HCT116 (cell line): ENCODE data around the gene C20orf204. TPM values are rescaled to one million over a fixed set of nuclear protein-coding genes. Genes with fewer than 3 reads are reported as not detected.
"Not testable (repeated sequence)": the region's sequence is repeated elsewhere in the genome, so short reads cannot be mapped to it uniquely, and the experiment has no call there.

Experiments
- ATAC-seq: fragments of 200-7000 bp; cut with Tn5 transposase; 2 replicates; pipeline ENCODE4 v1.9.1; 2020; ENCODE audit warnings: mild to moderate bottlenecking, moderate library complexity
- BruUV-seq: library from RNA; stranded (reverse); fragments of 400-500 nt; replicated peaks from 2 replicates; lab custom pipeline; 2021; lab: Mats Ljungman, UMichigan
- CTCF ChIA-PET: fragments of 300-600 bp; sonication (Branson Sonifier 250); formaldehyde crosslinking; loops from one replicate; lab custom pipeline; 2021; ENCODE audit warnings: antibody characterized with exemption; lab: Charles Lee
- POLR2A ChIA-PET: fragments of 300-600, 350-600 bp; sonication (Branson Sonifier 250); formaldehyde crosslinking; loops from one replicate; lab custom pipeline; 2021; ENCODE audit warnings: antibody characterized with exemption; lab: Charles Lee
- RAD21 ChIA-PET, 2 experiments: fragments of 300-600 bp; sonication (Branson Sonifier 250); formaldehyde crosslinking; loops; one replicate each; lab custom pipeline; 2023; ENCODE audit warnings: low total read pairs in 2 of 2; ENCODE audit not compliant: uncharacterized antibody in 2 of 2, unreplicated experiment in 2 of 2, low non-redundant PET in 1 of 2; lab: Charles Lee
- DNase-seq: peaks from one replicate; pipeline ENCODE4 v3.0.0-alpha.2; 2010; ENCODE audit warnings: low read depth, low spot score
- H2AFZ ChIP-seq: fragments of 200-600 bp; shearing (Covaris generic), sonication (generic); 2 replicates; pipeline ENCODE4 v1.6.1; 2017; ENCODE audit warnings: low read depth, mixed run types, mixed read lengths, antibody characterized with exemption, low read length; ENCODE audit not compliant: poor library complexity, severe bottlenecking
- H3K27ac ChIP-seq: 2 replicates; pipeline ENCODE4 v1.5.1; 2012; ENCODE audit warnings: low read depth, low read length
- H3K27me3 ChIP-seq: fragments of 200-600 bp; sonication (generic); 2 replicates; pipeline ENCODE4 v1.6.1; 2016; ENCODE audit warnings: mixed run types, low read length, mixed read lengths; ENCODE audit not compliant: insufficient read depth
- H3K36me3 ChIP-seq, 2 experiments: fragments of 200-500 bp in 1 of 2; fragments of 200-600 bp in 1 of 2; sonication (Bioruptor generic) in 1 of 2; sonication (generic) in 1 of 2; 2 replicates each; pipeline versions ENCODE4 v1.5.1 to v1.6.1; 2014 to 2016; ENCODE audit warnings: low read length in 2 of 2, inconsistent platforms in 1 of 2, mixed read lengths in 1 of 2, mixed run types in 1 of 2; ENCODE audit not compliant: insufficient read depth in 2 of 2, control insufficient read depth in 1 of 2
- H3K4me1 ChIP-seq, 2 experiments: fragments of 200-600 bp in 1 of 2; sonication (generic) in 1 of 2; 2 replicates each; pipeline versions ENCODE4 v1.5.1 to v1.6.1; 2012 to 2017; ENCODE audit warnings: low read length in 2 of 2, inconsistent platforms in 1 of 2, mild to moderate bottlenecking in 1 of 2, mixed read lengths in 1 of 2, mixed run types in 1 of 2, moderate library complexity in 1 of 2; ENCODE audit not compliant: insufficient read depth in 2 of 2, control insufficient read depth in 1 of 2
- H3K4me2 ChIP-seq: fragments of 200-600 bp; sonication (generic); 2 replicates; pipeline ENCODE4 v1.6.1; 2017; ENCODE audit warnings: mixed run types, low read length, mixed read lengths
- H3K4me3 ChIP-seq, 2 experiments: fragments of 200-600 bp in 1 of 2; sonication (generic) in 1 of 2; replicated peaks in 1 of 2; 2 replicates each; pipeline ENCODE4 v1.5.1; 2011 to 2016; ENCODE audit warnings: low read length in 2 of 2, control low read depth in 1 of 2, low read depth in 1 of 2, mild to moderate bottlenecking in 1 of 2, mixed read lengths in 1 of 2, mixed run types in 1 of 2
- H3K79me2 ChIP-seq: fragments of 200-600 bp; sonication (generic); 2 replicates; pipeline ENCODE4 v1.6.1; 2017; ENCODE audit warnings: mild to moderate bottlenecking, mixed run types, low read length, moderate library complexity, mixed read lengths; ENCODE audit not compliant: insufficient read depth
- H3K9ac ChIP-seq: fragments of 200-600 bp; sonication (generic); 2 replicates; pipeline ENCODE4 v1.6.1; 2016; ENCODE audit warnings: low read length, mixed read lengths
- H3K9me2 ChIP-seq: fragments of 200-600 bp; sonication (generic), shearing (Covaris generic); 2 replicates; pipeline ENCODE4 v1.6.1; 2017; ENCODE audit warnings: mixed run types, mild to moderate bottlenecking, moderate library complexity; ENCODE audit not compliant: insufficient read depth
- H3K9me3 ChIP-seq, 2 experiments: fragments of 200-500 bp in 1 of 2; fragments of 200-600 bp in 1 of 2; sonication (Bioruptor generic) in 1 of 2; sonication (generic) in 1 of 2; 2 replicates each; pipeline ENCODE4 v1.6.1; 2014 to 2017; ENCODE audit warnings: low read length in 2 of 2, mixed read lengths in 2 of 2, inconsistent platforms in 1 of 2, low read depth in 1 of 2, mild to moderate bottlenecking in 1 of 2, mixed run types in 1 of 2, moderate library complexity in 1 of 2; ENCODE audit not compliant: control insufficient read depth in 1 of 2, insufficient read depth in 1 of 2
- H4K20me1 ChIP-seq: fragments of 200-600 bp; sonication (generic), shearing (Covaris generic); 2 replicates; pipeline ENCODE4 v1.6.1; 2017; ENCODE audit warnings: mixed run types, mild to moderate bottlenecking, moderate library complexity; ENCODE audit not compliant: insufficient read depth
- intact Hi-C: fragments of 100-400 bp; cut with micrococcal nuclease; formaldehyde crosslinking; loops from 2 replicates; pipeline ENCODE4 v1.10.0; 2022
- microRNA-seq: library from miRNA; unstranded; fragments of <30 nt; microRNA quantifications from one replicate; pipeline ENCODE4, GENCODE V29; 2016; ENCODE audit warnings: borderline number of aligned reads
- total RNA-seq: library from RNA; stranded (reverse); gene quantifications from one replicate; pipeline ENCODE4 v1.2.1, GENCODE V29; 2021; ENCODE audit not compliant: unreplicated experiment

The C20orf204 gene
- total RNA-seq, 1 experiment from 2014 or later, result 2.5 TPM

GRCh38 chr20:64087226-64087825, 51.3 kb downstream of the C20orf204 start:
- H3K9ac ChIP-seq, H3K4me1 ChIP-seq, H3K9me2 ChIP-seq, H3K79me2 ChIP-seq, H3K27ac ChIP-seq, BruUV-seq, H3K9me3 ChIP-seq, H4K20me1 ChIP-seq, H3K27me3 ChIP-seq, ATAC-seq, RAD21 ChIA-PET, CTCF ChIA-PET, H3K36me3 ChIP-seq, DNase-seq, intact Hi-C loops, H2AFZ ChIP-seq, H3K4me2 ChIP-seq, H3K4me3 ChIP-seq: not testable (repeated sequence)
- POLR2A ChIA-PET, result interaction anchor here (0.5 kb wide), 1 partner anchor 36 kb away, joined by 4 read pairs; no protein-coding TSS in a partner anchor

DNA sequence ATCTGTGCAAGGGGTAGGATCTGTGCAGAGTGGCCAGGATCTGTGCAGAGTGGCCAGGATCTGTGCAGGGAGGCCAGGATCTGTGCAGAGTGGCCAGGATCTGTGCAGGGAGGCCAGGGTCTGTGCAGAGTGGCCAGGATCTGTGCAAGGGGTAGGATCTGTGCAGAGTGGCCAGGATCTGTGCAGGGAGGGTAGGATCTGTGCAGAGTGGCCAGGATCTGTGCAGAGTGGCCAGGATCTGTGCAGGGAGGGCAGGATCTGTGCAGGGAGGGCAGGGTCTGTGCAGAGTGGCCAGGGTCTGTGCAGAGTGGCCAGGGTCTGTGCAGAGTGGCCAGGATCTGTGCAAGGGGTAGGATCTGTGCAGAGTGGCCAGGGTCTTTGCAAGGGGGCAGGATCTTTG, 52.6 kb downstream of the C20orf204 start:
- DNase-seq, H2AFZ ChIP-seq, H3K36me3 ChIP-seq, ATAC-seq, H3K9me3 ChIP-seq, H3K4me2 ChIP-seq, BruUV-seq, RAD21 ChIA-PET, H3K9me2 ChIP-seq, POLR2A ChIA-PET, H3K9ac ChIP-seq, H3K79me2 ChIP-seq, H3K27ac ChIP-seq, CTCF ChIA-PET, intact Hi-C loops, H3K27me3 ChIP-seq, H3K4me1 ChIP-seq, H3K4me3 ChIP-seq, H4K20me1 ChIP-seq: not testable (repeated sequence)

Small RNAs within 50 kb of the gene (microRNA-seq; reads per million reads assigned to microRNA genes)
- 5.6 reads per million, percentile 13 among the genes with 10 or more reads in this experiment for gene MIR6813

Other genes starting within 250 kb of the C20orf204 start
- 10.7 TPM for gene ZBTB46, start 204.9 kb upstream of the C20orf204 start, total RNA-seq
- gene ABHD16B, start 174.7 kb upstream of the C20orf204 start, total RNA-seq, result not detected
- 149 TPM for gene TPD52L2, start 170.9 kb upstream of the C20orf204 start, total RNA-seq
- 38.3 TPM for gene DNAJC5, start 141.1 kb upstream of the C20orf204 start, total RNA-seq
- 54.2 TPM for gene UCKL1, start 79.8 kb upstream of the C20orf204 start, total RNA-seq
- gene ZNF512B, start 66.3 kb upstream of the C20orf204 start, total RNA-seq, result 10.3 TPM
- gene SAMD10, start 56.5 kb upstream of the C20orf204 start, total RNA-seq, result 4.2 TPM
- 74.9 TPM for gene PRPF6, start 55.0 kb upstream of the C20orf204 start, total RNA-seq
- 3.3 TPM for gene SOX18, start 13.5 kb downstream of the C20orf204 start, total RNA-seq
- gene TCEA2, start 27.0 kb downstream of the C20orf204 start, total RNA-seq, result 29.7 TPM
- 21.4 TPM for gene RGS19, start 43.3 kb downstream of the C20orf204 start, total RNA-seq
- 1.6 TPM for gene OPRL1, start 43.9 kb downstream of the C20orf204 start, total RNA-seq
- gene LKAAEAR1, start 48.2 kb downstream of the C20orf204 start, total RNA-seq, result not detected
- not detected for gene NPBWR2, start 71.4 kb downstream of the C20orf204 start, total RNA-seq
- 7.1 TPM for gene MYT1, start 128.3 kb downstream of the C20orf204 start, total RNA-seq
- gene PCMTD2, start 219.6 kb downstream of the C20orf204 start, total RNA-seq, result 44.7 TPM